HEK293 (cell line): ENCODE data around the gene MSLN.

Source experiments
- CTCF ChIA-PET: fragments of 350-600 bp; formaldehyde crosslinking; extraction: SDS; loops from one replicate; lab custom pipeline; 2021; ENCODE audit warnings: antibody characterized with exemption; lab: Yijun Ruan, JAX
- POLR2A ChIA-PET: fragments of 300-600 bp; formaldehyde crosslinking; extraction: SDS; loops from one replicate; lab custom pipeline; 2020; ENCODE audit warnings: antibody characterized with exemption, inconsistent platforms; lab: Yijun Ruan, JAX
- H3K27ac ChIP-seq: fragments of 200-500 bp; sonication (Bioruptor generic); 2 replicates; pipeline ENCODE4 v1.5.1; 2014; ENCODE audit warnings: low read depth, low read length, control low read depth, inconsistent platforms; ENCODE audit errors: extremely low read depth
- H3K36me3 ChIP-seq, 2 experiments: fragments of 200-500 bp in 1 of 2; sonication (Bioruptor generic) in 1 of 2; 1 replicate in 1 of 2; 2 replicates in 1 of 2; pipeline ENCODE4 v1.5.1; 2014 to 2017; ENCODE audit warnings: inconsistent platforms in 2 of 2, low read length in 2 of 2; ENCODE audit not compliant: control insufficient read depth in 2 of 2, insufficient read depth in 1 of 2
- H3K4me1 ChIP-seq: fragments of 200-500 bp; sonication (Bioruptor generic); 2 replicates; pipeline ENCODE4 v1.5.1; 2014; ENCODE audit warnings: mild to moderate bottlenecking, low read length, inconsistent platforms; ENCODE audit not compliant: control insufficient read depth, insufficient read depth
- H3K4me3 ChIP-seq: 2 replicates; pipeline ENCODE4 v1.5.1; 2011; ENCODE audit warnings: low read depth, mild to moderate bottlenecking, control low read depth, low read length, moderate library complexity
- H3K9me3 ChIP-seq: fragments of 200-500 bp; sonication (Bioruptor generic); 2 replicates; pipeline ENCODE4 v1.5.1; 2014; ENCODE audit warnings: low read depth, low read length, inconsistent platforms; ENCODE audit not compliant: control insufficient read depth, insufficient read depth
- GLIS1 ChIP-seq: fragments of 450-650 bp; formaldehyde crosslinking; IDR thresholded peaks from 2 replicates; pipeline ENCODE4 v1.5.1; 2016; ENCODE audit warnings: missing biosample characterization, missing genetic modification characterization
- KLF1 ChIP-seq: fragments of 450-650 bp; formaldehyde crosslinking; IDR thresholded peaks from 2 replicates; pipeline ENCODE4 v1.5.1; 2016; ENCODE audit warnings: missing biosample characterization, missing genetic modification characterization
- KLF17 ChIP-seq: fragments of 450-650 bp; formaldehyde crosslinking; IDR thresholded peaks from 2 replicates; pipeline ENCODE4 v1.5.1; 2016; ENCODE audit warnings: missing biosample characterization, missing genetic modification characterization
- OVOL3 ChIP-seq: fragments of 450-650 bp; formaldehyde crosslinking; IDR thresholded peaks from 2 replicates; pipeline ENCODE4 v1.5.1; 2016; ENCODE audit warnings: missing biosample characterization, missing genetic modification characterization
- PATZ1 ChIP-seq: fragments of 450-650 bp; formaldehyde crosslinking; IDR thresholded peaks from 2 replicates; pipeline ENCODE4 v1.5.1; 2016; ENCODE audit warnings: missing biosample characterization, missing genetic modification characterization
- PRDM10 ChIP-seq: fragments of 450-650 bp; formaldehyde crosslinking; IDR thresholded peaks from 2 replicates; pipeline ENCODE4 v1.5.1; 2016; ENCODE audit warnings: missing biosample characterization, missing genetic modification characterization
- REPIN1 ChIP-seq: fragments of 450-650 bp; formaldehyde crosslinking; IDR thresholded peaks from 2 replicates; pipeline ENCODE4 v1.5.1; 2017; ENCODE audit warnings: missing biosample characterization, missing genetic modification characterization, low read depth
- SP2 ChIP-seq: fragments of 450-650 bp; formaldehyde crosslinking; IDR thresholded peaks from 2 replicates; pipeline ENCODE4 v1.5.1; 2016; ENCODE audit warnings: missing biosample characterization, missing genetic modification characterization
- ZBTB8A ChIP-seq: fragments of 450-650 bp; formaldehyde crosslinking; IDR thresholded peaks from 2 replicates; pipeline ENCODE4 v1.5.1; 2016; ENCODE audit warnings: missing biosample characterization, missing genetic modification characterization
- ZFHX2 ChIP-seq: fragments of 450-650 bp; formaldehyde crosslinking; conservative IDR thresholded peaks from 2 replicates; pipeline ENCODE4 v1.5.1; 2016; ENCODE audit warnings: missing biosample characterization, missing genetic modification characterization
- ZNF157 ChIP-seq: fragments of 450-650 bp; formaldehyde crosslinking; IDR thresholded peaks from 2 replicates; pipeline ENCODE4 v1.5.1; 2016; ENCODE audit warnings: missing biosample characterization, missing genetic modification characterization
- ZNF37A ChIP-seq: fragments of 450-650 bp; IDR thresholded peaks from 2 replicates; pipeline ENCODE4 v1.5.1; 2018; ENCODE audit warnings: missing biosample characterization, missing genetic modification characterization

The MSLN gene

GRCh38 chr16:761625-762513 lies 1.3 kb downstream of the MSLN start:
- H3K4me1 ChIP-seq, result no peaks in the 10 kb centered on the region
- POLR2A ChIA-PET, result no interaction called here
- no peaks in the 10 kb centered on the region for H3K36me3 ChIP-seq
- no peaks in the 10 kb centered on the region for H3K9me3 ChIP-seq
- no peak overlapping the region for H3K27ac ChIP-seq
- no peak for TF ChIP-seq OVOL3 (tag by site-specific recombination)
- 0 out of 2 replicates have a peak, but pooled peaks have one; percentile 28 for TF ChIP-seq ZBTB8A (tag by site-specific recombination)
- TF ChIP-seq SP2 (tag by site-specific recombination), result peak; percentile 19
- TF ChIP-seq ZNF157, result no peak
- peak; percentile 97 for TF ChIP-seq KLF1 (tag by site-specific recombination)
- peak; percentile 38 for TF ChIP-seq PRDM10 (tag by site-specific recombination)
- peak; percentile 74; the same call in 1 of the 2 replicates for TF ChIP-seq KLF17 (tag by site-specific recombination)
- TF ChIP-seq ZNF37A (tag by site-specific recombination), result no peak
- TF ChIP-seq, all 188 proteins: peak for 5
- H3K4me3 ChIP-seq, result no peak overlapping the region
- CTCF ChIA-PET, result interaction anchor here (1.3 kb wide), 1 partner anchor 16 kb away, joined by 4 read pairs; no protein-coding TSS in a partner anchor

GRCh38 chr16:762595-763268 lies 2.2 kb downstream of the MSLN start:
- Histone ChIP-seq H3K36me3 (no peaks in the 10 kb centered on the region), H3K27ac (no peak overlapping the region)
- TF ChIP-seq REPIN1 (tag by site-specific recombination), result no peak
- peak; percentile 29; the same call in 1 of the 2 replicates for TF ChIP-seq GLIS1
- no peak for TF ChIP-seq PATZ1 (tag by site-specific recombination)
- 0 out of 2 replicates have a peak, but pooled peaks have one; percentile 8 for TF ChIP-seq ZFHX2 (tag by site-specific recombination)
- no peak for TF ChIP-seq KLF17 (tag by site-specific recombination)
- TF ChIP-seq, all 188 proteins: peak for 2
- ChIA-PET POLR2A (interaction anchor here (1.0 kb wide), 1 partner anchor 11 kb away, joined by 5 read pairs; no protein-coding TSS in a partner anchor), CTCF (no interaction called here)
- Histone ChIP-seq H3K4me1 (no peaks in the 10 kb centered on the region), H3K9me3 (no peaks in the 10 kb centered on the region), H3K4me3 (no peak overlapping the region)
